Measurements from ENCODE around the gene ASB14.
"Not testable (repeated sequence)": the region's sequence is repeated elsewhere in the genome, so short reads cannot be mapped to it uniquely, and the experiment has no call there.

ASB14 gene

GRCh38 chr3:57292159-57292896, at the start of gene ASB14:
Gene ASB14, minus strand, starts transcription at chr3:57292685. Its CDS starts 652 bp downstream, at chr3:57292033.
- no peak for DNase-seq

- not testable (repeated sequence) for DNase-seq
Measured at GRCh38 chr3:57339071-57339642, 46.7 kb upstream of the ASB14 start.

GRCh38 chr3:57338272-57339070, 46.0 kb upstream of the ASB14 start:
- not testable (repeated sequence) for DNase-seq

GRCh38 chr3:57335283-57335938, 42.9 kb upstream of the ASB14 start:
- no peak for DNase-seq

GRCh38 chr3:57331078-57331610, 38.7 kb upstream of the ASB14 start:
- no peak for DNase-seq

- not testable (repeated sequence) for DNase-seq
Measured at GRCh38 chr3:57326498-57326897, 34.0 kb upstream of the ASB14 start.

GRCh38 chr3:57314204-57314603, 21.7 kb upstream of the ASB14 start:
- DNase-seq: no peak

GRCh38 chr3:57309769-57310360, 17.4 kb upstream of the ASB14 start:
- no peak for DNase-seq

- DNase-seq: not testable (repeated sequence)
Measured at GRCh38 chr3:57303520-57303919, 11.0 kb upstream of the ASB14 start.

- DNase-seq: no peak
Measured at GRCh38 chr3:57298041-57298440, 5.6 kb upstream of the ASB14 start.

GRCh38 chr3:57292897-57293526, 527 bp upstream of the ASB14 start:
- DNase-seq: no peak

GRCh38 chr3:57288403-57288802, 4.1 kb downstream of the ASB14 start:
- no peak for DNase-seq

GRCh38 chr3:57287205-57287604, 5.3 kb downstream of the ASB14 start:
- no peak for DNase-seq

- no peak for DNase-seq
Measured at GRCh38 chr3:57283334-57283733, 9.2 kb downstream of the ASB14 start.

- DNase-seq: no peak
Measured at GRCh38 chr3:57281715-57282114, 10.8 kb downstream of the ASB14 start.

GRCh38 chr3:57279685-57280084, 12.8 kb downstream of the ASB14 start:
- no peak for DNase-seq

- DNase-seq: no peak
Measured at GRCh38 chr3:57278237-57278636, 14.2 kb downstream of the ASB14 start.

- no peak for DNase-seq
Measured at GRCh38 chr3:57275393-57275792, 17.1 kb downstream of the ASB14 start.

GRCh38 chr3:57274845-57275244, 17.6 kb downstream of the ASB14 start:
- no peak for DNase-seq

GRCh38 chr3:57268416-57268815, 24.1 kb downstream of the ASB14 start:
- no peak for DNase-seq

GRCh38 chr3:57261929-57262328, 30.6 kb downstream of the ASB14 start:
- no peak for DNase-seq

Measured in hypothalamus (tissue), 51 donors.